Progenitor cell of endocrine pancreas (in vitro differentiated cells): ENCODE measurements around the gene B3GALT5. TPM values are rescaled to one million over a fixed set of nuclear protein-coding genes. Genes with fewer than 3 reads are reported as not detected.

ENCODE experiments used
- DNase-seq: peaks from one replicate; pipeline ENCODE4 v3.0.0; 2021; ENCODE audit warnings: low spot score; ENCODE audit not compliant: unreplicated experiment
- H3K27ac Mint-ChIP-seq: 2 replicates; pipeline ENCODE4 v1.8.0; 2021; ENCODE audit warnings: mild to moderate bottlenecking, moderate library complexity, mixed read lengths
- H3K27me3 Mint-ChIP-seq: 2 replicates; pipeline ENCODE4 v1.8.0; 2021; ENCODE audit warnings: mixed read lengths
- H3K36me3 Mint-ChIP-seq: 2 replicates; pipeline ENCODE4 v1.8.0; 2022; ENCODE audit warnings: mixed read lengths; ENCODE audit not compliant: insufficient read depth
- H3K4me1 Mint-ChIP-seq: 2 replicates; pipeline ENCODE4 v1.8.0; 2021; ENCODE audit warnings: low read depth, mixed read lengths
- H3K4me3 Mint-ChIP-seq: 2 replicates; pipeline ENCODE4 v1.8.0; 2021; ENCODE audit warnings: low read depth, mild to moderate bottlenecking, moderate library complexity, mixed read lengths
- H3K9me3 Mint-ChIP-seq: 2 replicates; pipeline ENCODE4 v1.8.0; 2021; ENCODE audit warnings: low read depth, mixed read lengths
- CTCF ChIP-seq: fragments of 200-600 bp; sonication (generic); IDR thresholded peaks from one replicate; pipeline ENCODE4 v1.5.0; 2021; ENCODE audit warnings: antibody characterized with exemption, mild to moderate bottlenecking; ENCODE audit not compliant: unreplicated experiment
- total RNA-seq: library from RNA; stranded (reverse); gene quantifications from 2 replicates; pipeline ENCODE4 v1.2.1, GENCODE V29; 2021

Gene B3GALT5
- total RNA-seq, 1 donor from 2014 or later: 0.86 TPM

DNA sequence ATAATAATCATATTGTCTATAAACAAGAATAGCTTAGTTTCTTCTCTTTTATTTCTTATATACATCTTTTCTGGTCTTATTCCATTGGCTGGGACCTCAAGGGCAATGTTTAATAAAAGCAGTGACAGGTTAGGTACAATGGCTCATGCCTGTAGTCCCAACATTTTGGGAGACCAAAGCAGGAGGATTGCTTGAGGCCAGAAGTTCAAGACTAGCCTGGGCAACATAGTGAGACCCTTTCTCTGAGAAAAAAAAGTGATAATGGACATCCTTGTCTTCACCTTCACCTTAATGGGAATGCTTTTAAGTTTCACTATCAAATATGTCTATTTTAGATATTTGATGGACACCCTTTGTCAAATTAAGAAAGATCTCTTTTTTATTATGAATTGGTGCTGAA lies 8.1 kb downstream of the B3GALT5 start:
- Mint-ChIP-seq H3K27ac (no peak overlapping the region), H3K4me3 (no peak overlapping the region), H3K27me3 (peaks cover 5% of the 10 kb centered on the region), H3K4me1 (no peaks in the 10 kb centered on the region), H3K36me3 (peaks cover 1% of the 10 kb centered on the region), H3K9me3 (peaks cover 9% of the 10 kb centered on the region)
- no peak for DNase-seq
- TF ChIP-seq CTCF: no peak

- no peak overlapping the region for H3K27ac Mint-ChIP-seq
- H3K27me3 Mint-ChIP-seq: no peaks in the 10 kb centered on the region
- no peaks in the 10 kb centered on the region for H3K4me1 Mint-ChIP-seq
- TF ChIP-seq CTCF: no peak
- no peak for DNase-seq
- H3K9me3 Mint-ChIP-seq: peaks cover 6% of the 10 kb centered on the region
- H3K36me3 Mint-ChIP-seq: peaks cover 1% of the 10 kb centered on the region
- no peak overlapping the region for H3K4me3 Mint-ChIP-seq
Measured at GRCh38 chr21:39625211-39625895, 12.6 kb downstream of the B3GALT5 start.

GRCh38 chr21:39628385-39628784 lies 15.6 kb downstream of the B3GALT5 start:
- peaks cover 3% of the 10 kb centered on the region for H3K4me1 Mint-ChIP-seq
- peaks cover 1% of the 10 kb centered on the region for H3K36me3 Mint-ChIP-seq
- H3K27me3 Mint-ChIP-seq: no peaks in the 10 kb centered on the region
- H3K27ac Mint-ChIP-seq: no peak overlapping the region
- no peak overlapping the region for H3K4me3 Mint-ChIP-seq
- TF ChIP-seq CTCF: no peak
- H3K9me3 Mint-ChIP-seq: peaks cover 6% of the 10 kb centered on the region
- DNase-seq: no peak

- no peak overlapping the region for H3K27ac Mint-ChIP-seq
Measured at GRCh38 chr21:39630191-39630591, 17.5 kb downstream of the B3GALT5 start.

DNA sequence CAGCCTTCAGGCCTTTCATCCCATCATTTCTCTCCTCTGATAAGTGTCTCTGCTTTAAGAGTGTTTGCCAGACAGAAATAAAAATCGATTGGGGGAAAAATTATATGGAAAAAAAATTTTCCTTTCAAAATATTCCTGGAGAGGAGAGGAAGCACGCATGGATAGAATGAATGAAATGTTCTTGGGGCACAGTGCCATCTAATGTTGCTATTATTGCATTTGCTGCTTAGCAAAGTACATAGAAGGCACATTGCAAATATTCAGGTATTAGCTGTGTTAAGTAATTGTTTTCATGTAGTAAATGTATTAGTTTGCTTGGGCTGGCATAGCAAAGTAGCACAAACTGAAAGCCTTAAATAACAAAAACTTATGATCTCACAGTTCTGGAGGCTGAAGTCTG lies 18.1 kb downstream of the B3GALT5 start:
- TF ChIP-seq CTCF: no peak
- DNase-seq: no peak
- H3K9me3 Mint-ChIP-seq: no peaks in the 10 kb centered on the region
- no peak overlapping the region for H3K27ac Mint-ChIP-seq
- no peaks in the 10 kb centered on the region for H3K36me3 Mint-ChIP-seq
- peaks cover 6% of the 10 kb centered on the region for H3K27me3 Mint-ChIP-seq
- H3K4me1 Mint-ChIP-seq: peaks cover 3% of the 10 kb centered on the region
- no peak overlapping the region for H3K4me3 Mint-ChIP-seq

More at GRCh38 chr21:39630191-39630591, 17.5 kb downstream of the B3GALT5 start:
- peaks cover 4% of the 10 kb centered on the region for H3K27me3 Mint-ChIP-seq
- TF ChIP-seq CTCF: no peak
- no peak overlapping the region for H3K4me3 Mint-ChIP-seq
- H3K36me3 Mint-ChIP-seq: no peaks in the 10 kb centered on the region
- H3K9me3 Mint-ChIP-seq: no peaks in the 10 kb centered on the region
- DNase-seq: no peak
- H3K4me1 Mint-ChIP-seq: peaks cover 3% of the 10 kb centered on the region
